ENCODE data around the gene PIAS1.

PIAS1 gene

DNA sequence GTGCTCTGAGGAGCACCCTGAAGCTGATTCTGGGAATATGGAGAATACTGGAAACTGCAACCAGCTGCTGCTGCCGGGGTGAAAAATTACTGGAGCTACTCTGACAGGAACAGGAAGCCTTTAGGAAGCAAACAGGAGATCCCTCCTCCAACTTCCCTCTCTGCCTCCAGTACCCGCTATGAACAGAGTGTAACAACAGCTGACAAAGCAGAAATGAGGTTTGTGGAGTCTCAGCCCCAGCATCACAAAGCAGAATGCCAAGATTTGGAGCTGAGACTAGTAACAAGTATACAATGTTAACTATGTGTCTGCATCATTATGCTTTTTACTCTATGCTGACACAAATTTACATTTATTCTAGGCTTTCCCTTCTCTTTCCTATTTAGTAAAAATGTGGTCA lies 22.7 kb upstream of the PIAS1 start:
- DNase-seq: peak; percentile 69
- in situ Hi-C loops (cut with MboI; ENCODE audit: low pct_unique_long_range_greater_than_20kb, low sequenced_read_pairs): no loop called here

DNA sequence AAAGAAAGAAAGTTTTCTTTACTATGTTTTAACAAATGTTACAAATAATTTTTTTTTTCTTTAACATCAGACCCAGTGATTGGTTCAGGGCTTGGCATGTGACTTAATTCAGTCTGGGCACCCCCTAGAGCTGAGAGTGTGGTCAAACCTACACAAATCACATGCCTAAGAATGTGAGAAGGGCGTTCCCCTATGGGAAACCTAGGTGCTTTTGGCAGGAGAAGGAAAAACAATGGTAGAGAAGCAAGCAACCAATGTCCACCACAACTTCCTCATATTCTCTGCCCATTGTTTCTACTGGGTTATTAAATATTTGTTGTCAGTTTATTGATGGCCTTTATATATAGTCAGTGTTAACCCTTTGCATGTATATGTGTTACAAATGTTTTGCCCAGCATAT lies 21.4 kb upstream of the PIAS1 start:
- peak; percentile 74 for DNase-seq
- in situ Hi-C loops (cut with MboI; ENCODE audit: low pct_unique_long_range_greater_than_20kb, low sequenced_read_pairs): no loop called here

DNA sequence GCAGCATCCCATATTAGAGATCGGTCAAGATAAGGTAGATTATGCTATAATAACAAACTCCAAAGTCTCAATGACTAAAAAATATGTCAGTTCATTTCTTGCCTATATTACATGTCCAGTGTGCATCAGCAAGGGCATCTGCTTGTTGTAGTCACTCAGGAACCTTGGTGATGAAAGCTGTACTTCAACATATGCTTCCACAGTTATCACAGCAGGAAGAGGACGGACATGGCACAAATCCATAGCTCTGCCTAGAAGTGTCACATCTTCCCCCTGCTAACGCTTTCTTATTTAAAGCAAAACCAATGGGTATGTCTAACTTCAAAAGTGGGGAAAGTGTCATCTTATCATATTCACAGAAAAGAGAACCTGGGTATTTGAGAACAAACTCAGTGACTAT lies 20.0 kb upstream of the PIAS1 start:
- DNase-seq: no peak
- in situ Hi-C loops (cut with MboI; ENCODE audit: low pct_unique_long_range_greater_than_20kb, low sequenced_read_pairs): no loop called here

DNA sequence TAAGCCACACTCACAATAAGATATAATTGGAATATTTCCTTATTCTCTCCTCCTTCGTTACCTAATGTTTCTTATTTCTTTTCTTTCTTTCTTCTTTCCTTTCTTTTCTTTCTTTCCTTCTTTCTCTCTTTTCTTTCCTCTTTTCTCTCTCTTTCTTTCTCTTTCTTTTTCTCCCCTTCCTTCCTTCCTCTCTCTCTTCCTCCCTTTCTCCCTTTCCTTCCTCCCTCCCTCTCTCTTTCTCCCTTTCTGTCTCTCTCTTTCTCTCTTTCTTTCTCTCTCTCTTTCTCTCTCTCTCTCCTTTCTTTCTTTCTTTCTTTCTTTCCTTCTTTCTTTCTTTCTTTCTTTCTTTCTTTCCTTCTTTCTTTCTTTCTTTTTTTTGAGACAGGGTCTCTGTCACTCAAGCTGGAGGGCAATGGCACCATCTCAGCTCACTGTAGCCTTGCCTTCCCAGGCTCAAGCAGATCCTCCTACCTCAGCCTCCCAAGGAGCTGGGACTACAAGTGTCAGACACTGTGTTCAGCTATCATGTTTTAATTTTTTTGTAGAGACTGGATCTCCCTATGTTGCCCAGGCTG lies 19.3 kb upstream of the PIAS1 start:
- in situ Hi-C loops (cut with MboI; ENCODE audit: low pct_unique_long_range_greater_than_20kb, low sequenced_read_pairs): no loop called here
- DNase-seq: no peak

DNA sequence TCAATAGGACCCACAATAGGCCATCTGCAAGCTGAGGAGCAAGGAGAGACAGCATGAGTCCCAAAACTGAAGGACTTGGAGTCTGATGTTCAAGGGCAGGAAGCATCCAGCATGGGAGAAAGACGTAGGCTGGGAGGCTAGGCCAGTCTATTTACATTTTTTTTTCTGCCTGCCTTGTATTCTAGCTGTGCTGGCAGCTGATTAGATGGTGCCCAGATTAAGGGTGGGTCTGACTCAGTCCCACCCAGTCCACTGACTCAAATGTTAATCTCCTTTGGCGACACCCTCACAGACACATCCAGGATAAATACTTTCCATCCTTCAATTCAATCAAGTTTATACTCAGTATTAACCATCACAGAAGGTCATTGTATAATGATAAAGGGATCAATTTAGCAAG lies 15.9 kb upstream of the PIAS1 start:
- DNase-seq: no peak
- in situ Hi-C loops (cut with MboI; ENCODE audit: low pct_unique_long_range_greater_than_20kb, low sequenced_read_pairs): no loop called here

DNA sequence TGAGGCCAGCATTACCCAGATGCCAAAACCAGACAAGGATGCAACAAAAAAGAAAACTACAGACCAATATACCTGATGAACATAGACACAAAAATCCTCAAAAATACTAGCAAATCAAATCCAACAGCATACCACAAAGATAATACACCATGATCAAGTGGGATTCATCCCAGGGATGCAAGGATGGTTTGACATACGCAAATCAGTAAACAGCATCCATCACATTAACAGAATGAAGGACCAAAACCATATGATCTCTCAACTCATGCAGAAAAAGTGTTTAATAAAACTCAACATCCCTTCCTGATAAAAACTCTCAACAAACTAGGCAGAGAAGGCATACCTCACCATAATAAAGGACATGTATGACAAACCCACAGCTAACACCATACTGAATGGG lies 14.0 kb upstream of the PIAS1 start:
- in situ Hi-C loops (cut with MboI; ENCODE audit: low pct_unique_long_range_greater_than_20kb, low sequenced_read_pairs): no loop called here
- DNase-seq: no peak

DNA sequence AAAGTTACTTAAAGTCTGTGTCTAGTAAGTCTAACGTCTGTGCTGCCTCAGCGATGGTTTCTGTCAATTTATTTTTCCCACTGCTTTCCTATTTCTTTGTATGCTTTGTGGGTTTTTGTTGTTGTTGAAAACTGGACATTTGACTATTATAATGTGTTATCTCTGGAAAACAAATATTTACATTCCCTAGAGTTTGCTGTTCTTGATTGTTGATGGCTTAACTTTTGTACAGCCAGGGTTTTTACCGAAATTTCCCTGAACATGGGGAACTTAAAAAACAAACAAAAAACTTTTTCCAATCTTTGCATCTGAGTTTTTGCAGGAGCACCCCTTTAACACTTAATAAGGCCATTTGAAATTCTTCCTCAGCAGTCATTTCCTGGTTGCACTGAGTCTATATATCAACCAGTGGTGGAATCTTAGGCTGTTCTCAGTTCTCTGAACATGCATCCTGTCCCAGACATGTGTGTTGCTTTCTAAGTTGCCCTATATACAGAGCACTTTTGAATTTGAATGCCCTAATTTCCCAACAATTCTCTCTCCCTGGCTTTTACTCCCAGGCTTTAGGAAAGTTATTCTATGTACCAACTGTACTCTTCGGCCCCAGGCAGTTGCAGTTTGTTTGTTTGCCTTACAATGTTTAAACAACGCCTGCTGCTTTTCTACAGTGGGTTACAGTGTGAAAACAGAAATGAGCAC lies 11.8 kb upstream of the PIAS1 start:
- no peak for DNase-seq
- in situ Hi-C loops (cut with MboI; ENCODE audit: low pct_unique_long_range_greater_than_20kb, low sequenced_read_pairs): no loop called here

DNA sequence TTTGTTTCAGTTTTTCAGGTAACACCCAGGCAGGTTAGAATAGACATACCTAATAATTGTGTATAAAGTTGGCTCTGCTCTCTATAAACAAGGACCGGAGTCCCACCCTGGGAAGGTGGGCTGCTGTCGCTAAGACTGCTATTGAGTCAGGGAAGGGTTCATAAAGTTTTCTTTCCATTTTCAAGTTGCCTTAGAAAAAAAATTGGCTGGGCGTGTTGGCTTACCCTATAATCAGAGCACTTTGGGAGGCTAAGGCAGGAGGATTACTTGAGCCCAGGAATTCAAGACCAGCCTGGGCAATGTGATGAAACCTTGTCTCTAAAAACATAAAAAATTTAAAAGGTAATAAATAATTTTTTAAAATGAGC lies 11.3 kb upstream of the PIAS1 start:
- DNase-seq: no peak
- in situ Hi-C loops (cut with MboI; ENCODE audit: low pct_unique_long_range_greater_than_20kb, low sequenced_read_pairs): no loop called here

DNA sequence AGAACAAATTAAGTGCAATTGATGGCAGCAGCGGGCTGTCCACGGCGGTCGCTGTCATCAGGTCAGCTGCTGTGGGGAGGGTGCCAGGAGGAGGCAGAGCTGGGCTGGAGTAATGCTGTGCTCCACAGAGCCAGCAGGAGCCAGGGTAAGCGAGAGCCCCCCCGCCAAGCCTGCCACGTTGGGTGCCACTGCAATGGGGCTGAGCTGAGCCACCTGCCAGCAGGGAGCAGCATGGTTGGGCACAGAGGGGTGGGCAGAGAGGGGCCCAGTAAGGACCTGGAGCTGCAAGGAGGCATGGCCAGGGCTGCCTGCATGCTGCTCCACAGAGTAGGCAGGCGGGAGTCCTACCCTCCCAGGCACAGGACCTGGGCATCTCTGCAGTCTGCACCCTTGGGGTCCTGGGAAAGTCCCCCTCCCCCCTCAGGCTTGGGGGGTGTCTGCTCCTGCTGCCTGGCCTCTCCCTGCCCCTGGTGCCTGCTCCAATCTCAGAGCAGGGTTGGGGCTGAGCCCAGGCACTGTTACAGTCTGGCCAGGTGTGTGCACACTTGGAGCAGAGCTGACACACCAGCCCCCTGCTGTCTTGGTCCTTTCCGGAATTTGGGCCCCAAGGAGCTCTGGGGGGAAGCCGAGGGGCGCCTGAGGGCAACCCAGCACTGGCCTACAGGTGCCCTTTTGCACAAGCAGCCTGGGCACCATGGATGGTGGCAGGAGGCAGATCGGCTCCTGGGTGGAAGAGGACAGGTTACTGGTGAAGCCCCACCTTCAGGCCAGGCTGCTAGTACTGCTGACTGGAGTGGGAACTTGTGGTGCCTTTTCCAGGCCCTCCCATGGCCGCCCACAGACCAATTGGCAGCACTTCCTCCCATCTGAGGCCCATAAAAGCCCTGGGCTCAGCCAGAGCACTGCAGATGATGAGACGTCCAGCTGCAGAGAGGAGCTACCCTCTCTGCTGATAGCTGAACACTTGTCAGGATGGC lies 8.5 kb upstream of the PIAS1 start:
- in situ Hi-C loops (cut with MboI; ENCODE audit: low pct_unique_long_range_greater_than_20kb, low sequenced_read_pairs): no loop called here
- DNase-seq: no peak

DNA sequence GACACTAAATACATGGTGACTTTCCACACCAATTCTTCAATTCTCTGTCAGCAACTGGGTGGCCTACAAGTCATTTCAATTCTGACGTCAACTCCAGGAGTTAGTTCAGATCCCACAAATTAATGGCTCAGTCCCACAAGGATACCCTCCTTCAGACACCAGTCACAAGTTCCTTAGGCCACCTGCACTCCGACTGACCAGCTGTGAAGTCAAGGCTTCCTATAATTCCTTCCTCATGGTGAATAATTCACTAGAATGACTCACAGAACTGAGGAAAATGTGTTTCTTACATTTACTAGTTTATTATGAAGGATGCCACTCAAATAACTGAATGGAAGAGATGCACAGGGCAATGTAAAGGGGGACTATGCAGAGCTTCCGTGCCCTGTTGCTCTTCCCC lies 6.3 kb upstream of the PIAS1 start:
- DNase-seq: no peak
- in situ Hi-C loops (cut with MboI; ENCODE audit: low pct_unique_long_range_greater_than_20kb, low sequenced_read_pairs): no loop called here

DNA sequence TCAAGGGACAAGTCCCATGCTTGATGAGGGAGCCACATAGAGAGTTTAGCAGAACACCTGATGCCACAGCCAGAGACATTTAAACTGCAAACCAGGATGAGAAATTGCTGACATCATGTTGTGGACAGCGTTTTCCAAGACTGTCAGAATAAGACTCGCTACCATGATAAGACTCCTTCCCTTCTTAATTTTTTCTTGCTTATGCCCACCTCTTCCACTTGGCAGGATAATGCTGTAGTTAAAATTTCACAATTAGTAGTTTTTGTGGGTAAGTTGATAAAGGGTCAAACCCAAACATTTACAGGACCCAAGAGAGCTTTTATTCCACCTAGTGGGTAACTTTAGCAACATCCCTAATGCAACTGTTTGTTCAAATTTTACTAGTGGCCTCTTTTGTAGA lies 3.0 kb upstream of the PIAS1 start:
- peak; percentile 53 for DNase-seq
- in situ Hi-C loops (cut with MboI; ENCODE audit: low pct_unique_long_range_greater_than_20kb, low sequenced_read_pairs): no loop called here

DNA sequence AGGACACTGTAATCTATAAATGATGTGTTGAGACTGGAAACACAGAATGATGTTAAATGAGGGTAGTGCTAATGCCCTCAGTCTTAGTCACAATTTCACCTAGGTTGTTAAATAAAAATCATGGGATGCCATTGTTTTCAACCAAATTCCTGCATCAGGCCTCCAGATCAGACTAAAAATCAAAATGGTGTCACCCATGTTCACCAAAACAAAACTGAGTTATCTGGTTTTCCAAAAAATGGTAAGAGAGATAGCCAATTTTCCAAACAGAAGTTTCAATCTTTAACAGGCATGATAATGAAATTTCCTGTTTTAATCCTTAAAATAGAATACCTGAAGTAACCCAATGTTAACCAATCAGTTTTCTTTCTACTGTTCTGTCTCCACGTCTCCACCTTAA lies 2.2 kb upstream of the PIAS1 start:
- in situ Hi-C loops (cut with MboI; ENCODE audit: low pct_unique_long_range_greater_than_20kb, low sequenced_read_pairs): no loop called here
- DNase-seq: no peak

DNA sequence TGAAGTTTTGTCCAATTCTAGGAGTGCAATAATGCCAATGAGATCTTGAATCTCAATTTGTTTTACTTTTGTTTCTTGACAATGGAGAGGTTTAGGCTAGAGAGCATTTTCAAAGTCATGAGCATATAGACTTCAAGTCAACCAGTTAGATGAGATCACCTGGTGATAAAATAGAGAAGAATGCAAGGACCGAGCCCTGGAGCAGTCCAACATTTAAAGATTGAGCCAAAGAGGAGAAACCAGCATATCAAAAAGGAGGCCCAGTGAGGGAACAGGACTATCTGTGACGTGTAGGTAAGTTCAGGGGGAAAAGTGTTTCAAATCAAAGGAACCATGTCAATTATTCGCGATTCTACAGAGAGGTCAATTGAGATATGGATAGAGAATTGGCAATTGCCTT lies 1.7 kb upstream of the PIAS1 start:
- in situ Hi-C loops (cut with MboI; ENCODE audit: low pct_unique_long_range_greater_than_20kb, low sequenced_read_pairs): no loop called here
- DNase-seq: no peak

DNA sequence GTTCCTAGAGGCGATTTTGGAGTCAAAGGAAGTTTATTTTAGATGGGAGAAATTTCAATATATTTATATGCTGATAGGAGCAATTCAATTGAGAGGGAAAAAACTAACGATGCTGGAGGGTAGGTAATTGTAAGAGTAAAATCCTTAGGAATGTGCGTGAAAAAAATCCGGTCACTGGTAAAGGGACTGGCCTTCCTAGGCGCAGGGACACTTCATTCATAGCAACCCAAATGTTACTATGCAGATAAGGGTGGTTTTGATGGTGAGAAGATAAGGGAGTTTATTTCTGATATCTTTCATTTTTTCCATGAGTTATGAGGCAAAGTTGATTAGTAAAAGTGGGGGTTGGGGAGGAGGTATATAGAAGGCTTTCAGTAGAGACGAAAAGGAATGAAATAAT lies 1.1 kb upstream of the PIAS1 start:
- in situ Hi-C loops (cut with MboI; ENCODE audit: low pct_unique_long_range_greater_than_20kb, low sequenced_read_pairs): no loop called here
- no peak for DNase-seq

DNA sequence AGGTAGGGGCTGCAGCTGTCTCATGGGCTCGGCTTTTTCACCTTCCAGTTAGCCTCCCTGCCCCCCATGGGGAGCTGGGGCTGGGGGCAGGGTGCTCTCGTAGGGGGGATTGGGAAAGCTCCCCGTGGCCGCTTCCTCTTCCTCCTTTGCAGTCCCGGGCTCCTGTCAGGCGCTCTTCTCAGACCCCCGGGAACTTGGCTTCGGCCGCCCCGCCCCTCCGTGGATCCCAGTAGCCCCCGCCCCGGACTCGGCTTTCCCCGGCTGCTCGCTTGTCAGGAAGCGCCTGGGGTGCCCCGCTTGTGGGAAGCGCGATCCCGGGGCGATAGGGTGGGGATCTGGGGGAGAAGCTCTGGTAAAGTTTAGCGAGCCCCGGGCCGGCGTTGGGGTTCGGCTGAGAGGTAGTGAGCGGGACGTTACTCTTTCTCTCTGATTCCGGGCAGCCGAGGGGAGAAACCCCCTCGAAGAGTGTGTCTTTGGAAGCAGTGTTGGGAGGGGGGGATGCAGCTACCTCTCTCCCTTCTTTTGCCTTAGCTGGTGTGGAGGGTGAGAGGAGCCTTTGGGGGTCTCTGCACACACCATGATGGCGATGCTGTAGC lies 611 bp downstream of the PIAS1 start:
- no peak for DNase-seq
- in situ Hi-C loops (cut with MboI; ENCODE audit: low pct_unique_long_range_greater_than_20kb, low sequenced_read_pairs): no loop called here

DNA sequence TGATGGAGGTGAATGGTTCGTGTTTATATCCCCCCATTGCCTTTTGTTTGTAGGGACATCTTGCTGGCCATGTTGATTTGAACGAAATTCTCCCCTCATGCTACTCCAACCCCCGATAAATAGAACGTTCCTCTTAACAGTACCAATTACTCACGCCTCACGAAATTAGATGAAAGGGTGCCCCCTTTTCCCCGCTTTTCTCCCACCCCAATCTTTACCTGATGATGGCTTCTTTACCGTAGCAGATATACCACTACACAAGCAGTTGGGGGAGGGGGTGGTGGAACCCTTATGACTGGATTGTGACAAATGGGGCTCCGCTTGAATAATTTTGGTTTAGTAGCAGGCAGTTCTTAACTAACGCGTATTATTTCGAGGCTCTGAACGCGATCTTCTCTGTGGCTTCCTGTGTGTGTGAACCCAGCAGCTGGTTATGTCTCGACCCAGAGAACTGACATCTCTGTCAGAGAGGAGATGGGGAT lies 1.1 kb downstream of the PIAS1 start:
- DNase-seq: peak; percentile 69
- in situ Hi-C loops (cut with MboI; ENCODE audit: low pct_unique_long_range_greater_than_20kb, low sequenced_read_pairs): no loop called here

DNA sequence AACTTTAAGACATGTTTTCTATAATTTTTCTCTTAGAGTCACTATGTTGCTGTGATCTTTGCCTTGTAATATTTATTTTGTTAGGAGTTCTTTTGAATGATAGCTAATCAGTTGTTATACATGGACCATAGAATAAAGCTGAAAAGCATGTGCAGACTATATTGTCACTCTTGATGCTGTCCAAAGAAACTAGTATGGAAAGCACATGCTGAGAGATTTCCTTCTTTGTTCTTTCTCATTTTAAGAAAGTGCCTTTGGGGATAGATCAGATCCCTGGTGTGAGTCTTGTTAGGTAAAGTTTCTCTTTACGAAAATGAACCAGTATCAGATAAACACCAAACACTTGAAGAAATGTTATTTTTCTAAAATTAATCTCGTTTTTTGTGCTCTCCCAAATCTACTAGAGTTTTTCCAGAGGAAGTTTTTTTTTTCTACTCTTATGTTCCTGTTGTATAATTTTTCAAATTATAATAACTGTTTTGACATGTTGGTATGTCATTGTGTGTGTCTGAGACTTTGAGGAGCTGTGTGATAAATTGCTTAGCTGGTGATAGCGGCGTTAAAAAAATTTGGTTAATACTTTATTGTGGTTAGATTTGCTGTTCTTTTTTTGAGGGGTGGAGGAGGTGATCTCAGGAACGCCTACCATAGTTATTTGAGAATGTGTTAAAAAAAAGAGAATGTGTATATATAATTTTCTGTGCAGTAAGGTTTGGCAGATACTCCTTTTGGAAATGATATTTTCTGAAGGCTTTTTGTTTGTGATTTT lies 2.2 kb downstream of the PIAS1 start:
- no peak for DNase-seq
- in situ Hi-C loops (cut with MboI; ENCODE audit: low pct_unique_long_range_greater_than_20kb, low sequenced_read_pairs): no loop called here

DNA sequence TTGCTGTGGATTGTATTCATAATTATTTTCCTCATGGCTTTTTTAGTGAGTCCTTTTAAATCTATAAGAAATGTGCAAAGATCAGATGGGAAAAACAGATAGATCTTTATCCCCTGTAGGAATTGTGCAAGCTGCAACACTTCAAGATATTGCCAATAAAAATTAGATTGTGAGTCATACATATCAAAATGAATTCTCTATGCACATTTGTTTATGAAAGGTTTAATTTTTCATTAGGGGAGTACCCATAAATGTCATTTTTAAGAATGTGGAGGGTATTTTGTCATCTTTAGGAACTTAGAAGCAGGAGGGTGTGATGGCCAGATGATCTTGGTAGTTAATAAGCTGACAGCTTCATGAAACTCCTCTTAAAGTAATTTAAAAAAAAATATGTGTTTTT lies 2.9 kb downstream of the PIAS1 start:
- in situ Hi-C loops (cut with MboI; ENCODE audit: low pct_unique_long_range_greater_than_20kb, low sequenced_read_pairs): no loop called here
- no peak for DNase-seq

DNA sequence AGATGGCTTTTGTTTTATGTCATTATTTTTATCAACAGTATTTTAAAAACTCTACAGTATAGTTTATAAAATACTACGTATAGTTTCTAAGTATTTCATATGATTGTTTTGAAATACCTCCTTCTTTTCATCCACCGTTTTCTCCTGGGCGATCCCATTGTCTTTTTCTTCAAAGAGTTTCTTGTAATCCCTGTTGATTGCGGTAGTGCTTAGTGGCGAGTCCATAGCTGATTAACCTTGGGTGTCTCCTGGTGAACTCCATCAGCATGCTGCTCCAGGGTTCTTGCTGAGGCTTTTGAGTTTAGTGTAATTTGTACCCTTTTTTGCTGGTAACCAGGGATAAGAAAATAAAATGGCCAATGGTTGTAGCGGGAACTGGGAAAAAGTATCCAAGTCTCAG lies 3.6 kb downstream of the PIAS1 start:
- no peak for DNase-seq

More for the DNA sequence above, 3.6 kb downstream of the PIAS1 start:
- in situ Hi-C loops (cut with MboI; ENCODE audit: low pct_unique_long_range_greater_than_20kb, low sequenced_read_pairs): no loop called here

Measured in KBM-7 (cell line).